Activated B cell treated with CpG ODN at 0.5 μM for 24 hours (primary cell): ENCODE data around the gene EDN1. TPM values are rescaled to one million over a fixed set of nuclear protein-coding genes. Genes with fewer than 3 reads are reported as not detected.

ENCODE experiments used
- ATAC-seq: fragments of 200-7000 bp; cut with Tn5 transposase; one replicate; pipeline ENCODE4 v1.10.0; 2021; ENCODE audit warnings: low read depth, mild to moderate bottlenecking, moderate library complexity
- CTCF ChIA-PET: fragments of 350-600 bp; sonication (Branson Sonifier 250); formaldehyde crosslinking; loops from one replicate; lab custom pipeline; 2021; ENCODE audit warnings: antibody characterized with exemption; lab: Charles Lee
- POLR2A ChIA-PET: fragments of 350-600 bp; sonication (Branson Sonifier 250); formaldehyde crosslinking; loops from one replicate; lab custom pipeline; 2021; ENCODE audit warnings: antibody characterized with exemption; lab: Charles Lee
- DNase-seq: peaks from one replicate; pipeline ENCODE4 v3.0.0; 2022
- H3K27ac Mint-ChIP-seq: one replicate; pipeline ENCODE4 v1.8.0; 2020; ENCODE audit warnings: mixed read lengths
- H3K27me3 Mint-ChIP-seq: one replicate; pipeline ENCODE4 v1.8.0; 2021; ENCODE audit warnings: mixed read lengths
- H3K36me3 Mint-ChIP-seq: one replicate; pipeline ENCODE4 v1.8.0; 2021; ENCODE audit warnings: low read depth, mixed read lengths
- H3K4me1 Mint-ChIP-seq: one replicate; pipeline ENCODE4 v1.8.0; 2021; ENCODE audit warnings: mixed read lengths
- H3K4me3 Mint-ChIP-seq: one replicate; pipeline ENCODE4 v1.8.0; 2020; ENCODE audit warnings: mild to moderate bottlenecking, mixed read lengths
- H3K9me3 Mint-ChIP-seq: one replicate; pipeline ENCODE4 v1.8.0; 2020; ENCODE audit warnings: mixed read lengths
- intact Hi-C: fragments of 100-400 bp; cut with micrococcal nuclease; formaldehyde crosslinking; loops from one replicate; pipeline ENCODE4 v1.15.1; 2024
- total RNA-seq: library from RNA; stranded (reverse); gene quantifications from 2 replicates; pipeline ENCODE4 v1.2.3, GENCODE V29; 2022
- TF ChIP-seq, protein P1 (sequence below): fragments of 200-600 bp; IDR thresholded peaks from one replicate; pipeline ENCODE4 v1.8.0; 2022; ENCODE audit warnings: antibody characterized with exemption, mild to moderate bottlenecking

Gene EDN1
- total RNA-seq, 1 donor from 2014 or later = 0.91 TPM

DNA sequence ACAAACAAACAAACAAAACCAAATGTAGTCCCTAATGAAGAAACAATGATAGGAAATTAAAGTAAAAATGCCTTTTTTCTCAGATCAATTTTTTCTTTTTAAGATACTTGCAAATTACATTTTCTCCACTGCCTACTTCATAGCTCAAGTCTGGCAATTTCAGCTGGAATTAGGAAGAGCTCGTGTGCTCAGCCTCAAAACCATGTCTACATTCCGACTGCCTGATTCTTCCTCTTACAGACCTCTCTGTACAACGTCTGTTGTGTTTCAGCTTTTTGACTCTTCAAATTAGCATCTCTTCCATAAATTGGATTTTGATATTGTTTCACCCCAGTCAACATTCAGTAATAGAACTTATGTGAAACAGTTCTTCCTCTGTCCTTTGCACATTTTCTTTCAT lies 9.3 kb upstream of the EDN1 start:
- no peak for DNase-seq
- no peaks in the 10 kb centered on the region for H3K36me3 Mint-ChIP-seq
- H3K27ac Mint-ChIP-seq = no peak overlapping the region
- no peak overlapping the region for H3K4me3 Mint-ChIP-seq
- TF ChIP-seq, protein P1, sequence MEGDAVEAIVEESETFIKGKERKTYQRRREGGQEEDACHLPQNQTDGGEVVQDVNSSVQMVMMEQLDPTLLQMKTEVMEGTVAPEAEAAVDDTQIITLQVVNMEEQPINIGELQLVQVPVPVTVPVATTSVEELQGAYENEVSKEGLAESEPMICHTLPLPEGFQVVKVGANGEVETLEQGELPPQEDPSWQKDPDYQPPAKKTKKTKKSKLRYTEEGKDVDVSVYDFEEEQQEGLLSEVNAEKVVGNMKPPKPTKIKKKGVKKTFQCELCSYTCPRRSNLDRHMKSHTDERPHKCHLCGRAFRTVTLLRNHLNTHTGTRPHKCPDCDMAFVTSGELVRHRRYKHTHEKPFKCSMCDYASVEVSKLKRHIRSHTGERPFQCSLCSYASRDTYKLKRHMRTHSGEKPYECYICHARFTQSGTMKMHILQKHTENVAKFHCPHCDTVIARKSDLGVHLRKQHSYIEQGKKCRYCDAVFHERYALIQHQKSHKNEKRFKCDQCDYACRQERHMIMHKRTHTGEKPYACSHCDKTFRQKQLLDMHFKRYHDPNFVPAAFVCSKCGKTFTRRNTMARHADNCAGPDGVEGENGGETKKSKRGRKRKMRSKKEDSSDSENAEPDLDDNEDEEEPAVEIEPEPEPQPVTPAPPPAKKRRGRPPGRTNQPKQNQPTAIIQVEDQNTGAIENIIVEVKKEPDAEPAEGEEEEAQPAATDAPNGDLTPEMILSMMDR = no peak
- no peaks in the 10 kb centered on the region for H3K9me3 Mint-ChIP-seq
- ChIA-PET POLR2A (no interaction called here), CTCF (interaction anchor here (1.7 to 3.1 kb wide), 2 partner anchors 9 to 625 kb away, joined by 5 to 17 read pairs; partner anchors contain the start of gene EDN1)
- intact Hi-C loops = no loop called here
- no peak for ATAC-seq
- peaks cover 14% of the 10 kb centered on the region for H3K27me3 Mint-ChIP-seq
- peaks cover 7% of the 10 kb centered on the region for H3K4me1 Mint-ChIP-seq

DNA sequence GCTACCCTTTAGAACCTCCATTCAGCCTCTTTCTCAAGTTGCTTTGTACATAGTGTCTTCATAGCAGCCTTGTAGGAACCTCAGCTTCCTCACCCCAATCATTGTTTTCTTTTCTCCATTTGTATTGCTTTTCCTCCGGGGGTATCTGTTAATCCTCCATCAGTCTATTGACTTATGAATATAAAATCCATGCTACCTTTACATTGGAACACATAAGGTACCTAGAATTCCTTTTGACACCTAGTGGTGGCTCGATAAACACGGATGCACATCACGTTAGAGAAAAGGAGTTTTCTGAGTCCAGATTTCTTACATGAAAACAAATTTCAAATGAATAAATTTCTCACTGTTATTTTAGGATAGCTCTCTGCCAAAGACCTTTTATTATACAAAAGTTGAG lies 6.3 kb upstream of the EDN1 start:
- TF ChIP-seq, protein P1 = no peak
- no peak overlapping the region for H3K4me3 Mint-ChIP-seq
- H3K4me1 Mint-ChIP-seq = peaks cover 7% of the 10 kb centered on the region
- H3K9me3 Mint-ChIP-seq = no peaks in the 10 kb centered on the region
- CTCF ChIA-PET = no interaction called here
- H3K27ac Mint-ChIP-seq = no peak overlapping the region
- H3K36me3 Mint-ChIP-seq = no peaks in the 10 kb centered on the region
- intact Hi-C loops = no loop called here
- ATAC-seq (no peak), DNase-seq (no peak)
- POLR2A ChIA-PET = no interaction called here
- H3K27me3 Mint-ChIP-seq = peaks cover 13% of the 10 kb centered on the region

DNA sequence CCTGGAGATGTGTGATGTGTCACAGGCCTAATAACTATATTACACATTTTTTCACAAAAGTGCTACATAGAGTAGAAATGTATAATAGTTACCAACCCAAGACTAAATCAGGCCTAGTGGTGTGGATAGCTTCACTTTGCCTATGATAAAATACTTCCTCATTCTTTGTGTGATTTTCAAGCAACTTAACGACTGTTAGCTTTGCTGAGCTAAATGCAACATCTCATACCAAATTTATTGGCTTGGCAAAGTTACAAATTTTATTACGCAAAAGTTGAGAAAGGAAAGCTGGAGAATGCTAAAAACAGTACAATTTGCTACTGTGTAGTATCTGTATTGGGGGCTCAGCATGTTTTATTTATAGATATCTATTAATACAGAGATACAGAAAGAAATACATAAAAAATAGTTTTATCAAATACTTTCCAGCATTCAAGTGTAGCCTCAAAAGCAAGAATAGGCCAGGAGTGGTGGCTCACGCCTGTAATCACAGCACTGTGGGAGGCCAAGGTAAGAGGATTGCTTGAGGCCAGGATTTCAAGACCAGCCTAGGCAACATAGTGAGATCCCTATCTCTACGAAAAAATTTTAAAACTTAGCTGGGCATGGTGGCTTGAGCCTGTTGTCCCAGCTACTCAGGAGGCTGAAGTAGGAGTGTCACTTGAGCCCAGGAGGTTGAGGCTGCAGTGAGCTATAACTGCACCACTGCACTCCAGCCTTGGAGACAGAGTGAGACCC lies 3.6 kb upstream of the EDN1 start:
- peaks cover 15% of the 10 kb centered on the region for H3K4me1 Mint-ChIP-seq
- TF ChIP-seq, protein P1 = no peak
- intact Hi-C loops = loop anchor here (5.0 kb wide), 1 partner anchor 606 kb away; no protein-coding TSS in a partner anchor
- peaks cover 24% of the 10 kb centered on the region for H3K27me3 Mint-ChIP-seq
- H3K36me3 Mint-ChIP-seq = no peaks in the 10 kb centered on the region
- ATAC-seq (no peak), DNase-seq (no peak)
- H3K9me3 Mint-ChIP-seq = no peaks in the 10 kb centered on the region
- H3K4me3 Mint-ChIP-seq = no peak overlapping the region
- CTCF ChIA-PET = interaction anchor here (0.8 to 2.9 kb wide), 2 partner anchors 348 to 631 kb away, joined by 5 to 7 read pairs; no protein-coding TSS in a partner anchor
- POLR2A ChIA-PET = interaction anchor here (0.7 to 0.9 kb wide), 2 partner anchors 266 to 274 kb away, joined by 3 to 5 read pairs; no protein-coding TSS in a partner anchor
- H3K27ac Mint-ChIP-seq = no peak overlapping the region

DNA sequence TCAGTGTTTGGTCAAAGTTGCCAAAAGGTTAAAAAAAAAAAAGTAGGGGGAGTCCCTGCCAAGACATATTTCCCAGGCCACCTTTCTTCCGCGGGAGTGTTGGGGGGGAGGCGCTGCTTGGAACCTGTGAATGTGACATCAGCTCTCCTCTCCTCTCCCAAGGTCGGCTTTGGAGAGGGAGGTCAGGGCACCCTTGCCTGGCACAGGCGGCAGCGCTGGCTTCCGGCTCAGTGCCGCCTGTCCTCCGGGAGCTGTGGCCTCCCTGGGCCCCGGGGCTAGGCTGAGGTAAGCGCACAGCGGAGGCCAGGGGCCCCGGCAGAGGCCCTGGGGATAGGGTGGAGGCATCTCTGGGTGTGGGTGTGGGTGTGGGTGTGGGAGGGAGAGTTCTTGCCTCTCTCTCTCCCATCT lies 1.9 kb upstream of the EDN1 start:
- no peak for ATAC-seq
- no peak overlapping the region for H3K27ac Mint-ChIP-seq
- intact Hi-C loops = loop anchor here (5.0 kb wide), 1 partner anchor 604 kb away; no protein-coding TSS in a partner anchor
- DNase-seq = no peak
- ChIA-PET CTCF (interaction anchor here (2.9 kb wide), 1 partner anchor 633 kb away, joined by 7 read pairs; no protein-coding TSS in a partner anchor), POLR2A (no interaction called here)
- peaks cover 15% of the 10 kb centered on the region for H3K4me1 Mint-ChIP-seq
- H3K9me3 Mint-ChIP-seq = no peaks in the 10 kb centered on the region
- H3K4me3 Mint-ChIP-seq = no peak overlapping the region
- TF ChIP-seq, protein P1 = no peak
- H3K36me3 Mint-ChIP-seq = no peaks in the 10 kb centered on the region
- H3K27me3 Mint-ChIP-seq = peaks cover 34% of the 10 kb centered on the region

DNA sequence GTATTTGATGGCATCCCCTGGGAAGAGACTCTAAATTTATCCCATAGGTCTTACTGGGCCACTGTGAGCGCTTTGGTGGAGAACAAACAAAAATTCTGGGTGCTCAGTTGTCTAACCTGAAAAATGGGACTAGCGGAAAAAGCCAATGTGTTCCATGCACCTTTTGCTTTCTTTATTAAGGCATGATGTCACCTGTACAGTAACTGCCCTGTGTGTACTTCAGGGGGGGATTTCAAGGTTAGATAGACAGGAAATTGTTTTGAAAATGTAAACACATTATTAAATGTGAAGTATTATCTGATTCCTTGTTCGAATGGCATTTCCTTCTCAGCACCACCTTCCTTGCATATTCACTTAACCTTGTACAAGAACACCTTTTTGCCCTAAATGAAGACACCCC lies 1.2 kb upstream of the EDN1 start:
- Mint-ChIP-seq H3K4me3 (peak overlapping the region; percentile 86), H3K27me3 (peaks cover 36% of the 10 kb centered on the region), H3K36me3 (no peaks in the 10 kb centered on the region)

More for the DNA sequence above, 1.2 kb upstream of the EDN1 start:
- CTCF ChIA-PET = interaction anchor here (0.7 to 3.7 kb wide), 11 partner anchors 9 to 633 kb away, joined by 3 to 42 read pairs (median 4); no protein-coding TSS in a partner anchor
- POLR2A ChIA-PET = interaction anchor here (0.5 to 1.0 kb wide), 2 partner anchors 9 to 633 kb away, joined by 3 to 4 read pairs; no protein-coding TSS in a partner anchor
- Mint-ChIP-seq H3K9me3 (no peaks in the 10 kb centered on the region), H3K4me1 (peaks cover 15% of the 10 kb centered on the region), H3K27ac (no peak overlapping the region)
- TF ChIP-seq, protein P1 = no peak
- intact Hi-C loops = loop anchor here (1.0 to 5.0 kb wide), 5 partner anchors 215 to 634 kb away; no protein-coding TSS in a partner anchor
- DNase-seq (no peak), ATAC-seq (no peak)
